ENCODE data around the gene KRR1. TPM values are rescaled to one million over a fixed set of nuclear protein-coding genes. Genes with fewer than 3 reads are reported as not detected.

Gene KRR1
- total RNA-seq (ENCODE audit: low replicate concordance), result 13.5 and 23.5 TPM in 2 replicates

DNA sequence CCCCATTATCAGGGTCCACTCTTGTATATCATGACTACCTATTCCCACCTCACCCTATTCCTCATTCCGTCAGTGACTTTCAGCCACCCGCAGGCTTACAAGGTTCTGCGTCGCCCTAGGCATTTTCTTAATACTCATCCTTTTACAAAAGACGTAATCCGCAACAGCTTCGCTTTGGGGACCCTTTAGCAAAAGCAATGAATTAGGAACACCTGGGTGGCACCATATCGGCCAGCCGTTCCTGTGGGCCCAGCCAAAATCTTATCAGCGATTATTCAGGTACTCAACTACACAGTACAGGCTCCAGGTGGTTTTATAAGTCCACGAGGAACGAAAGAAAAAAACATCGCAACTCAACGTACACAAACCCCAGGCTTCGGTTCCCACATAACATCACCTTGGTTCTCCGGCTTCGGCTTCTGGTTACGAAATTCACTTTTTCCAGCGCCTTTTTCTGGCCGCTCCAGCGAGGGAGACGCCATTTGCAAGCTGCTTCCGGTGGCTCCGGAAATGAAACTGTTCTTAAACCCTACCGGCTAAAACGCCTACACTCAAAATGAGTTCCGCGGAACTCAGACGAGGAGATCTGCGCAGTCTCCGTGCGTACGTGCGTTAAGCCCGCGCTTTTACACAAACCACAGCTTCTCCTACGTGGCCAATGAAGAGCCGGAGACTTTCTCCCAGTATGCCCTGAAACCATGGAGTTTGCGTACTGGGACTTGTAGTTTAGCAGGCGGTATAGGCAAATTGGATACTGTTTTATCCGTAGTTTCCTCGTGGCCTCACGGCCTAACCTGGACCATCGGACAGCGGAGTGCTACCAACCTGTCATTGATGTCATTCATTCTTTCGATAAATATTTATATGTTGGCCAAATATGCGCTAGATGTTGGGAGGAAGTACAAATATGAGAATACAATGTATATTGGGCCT, at the start of gene KRR1:
Gene KRR1, minus strand, starts transcription at position 494 of the 933 bp plus-strand sequence. Its CDS starts 12 bp downstream, at position 482.

DNA sequence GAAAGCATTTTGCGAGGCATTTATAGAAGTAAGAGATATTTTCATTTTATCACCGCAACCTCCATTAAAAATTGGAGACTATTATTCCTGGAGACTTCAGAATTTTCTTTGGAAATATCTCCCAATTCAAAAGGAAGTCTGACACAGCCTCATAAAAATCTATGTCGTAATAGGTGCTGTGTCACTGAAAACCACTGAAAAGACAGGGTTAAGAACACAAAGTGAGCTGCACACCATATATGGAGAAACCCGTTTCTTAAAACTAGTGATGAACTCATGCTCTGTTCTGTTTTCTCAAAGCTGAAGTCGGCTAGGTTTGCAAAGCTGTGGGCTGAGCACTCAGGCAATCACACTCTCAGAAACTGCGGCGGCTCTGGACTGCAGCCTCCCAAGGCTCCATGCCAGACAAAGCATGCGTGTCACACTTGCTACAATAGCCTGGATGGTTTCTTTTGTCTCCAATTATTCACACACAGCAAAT, 30.9 kb downstream of the KRR1 start, which contains the start of gene GLIPR1:
Gene GLIPR1, plus strand, starts transcription at position 287 of the 481 bp plus-strand sequence. Its CDS starts 126 bp downstream, at position 413.

Other genes with a start within 250 kb of the KRR1 start
- 5.0 and 5.9 TPM in 2 replicates for gene CAPS2, start 181.3 kb downstream of the KRR1 start, total RNA-seq (ENCODE audit: low replicate concordance)
- gene GLIPR1L1, start 176.9 kb downstream of the KRR1 start, total RNA-seq (ENCODE audit: low replicate concordance), result not detected in 2 replicates
- gene GLIPR1L2, start 120.5 kb downstream of the KRR1 start, total RNA-seq (ENCODE audit: low replicate concordance), result 0.23 and 0.38 TPM in 2 replicates
- 18.0 and 86.0 TPM in 2 replicates for gene GLIPR1, start 30.9 kb downstream of the KRR1 start, total RNA-seq (ENCODE audit: low replicate concordance)